Activated T-cell treated with anti-CD3 and anti-CD28 coated beads, Interleukin-2, amount 50 U/mL, for 72 hours (primary cell): ENCODE results near the gene GPATCH3. TPM values are rescaled to one million over a fixed set of nuclear protein-coding genes. Genes with fewer than 3 reads are reported as not detected.

ENCODE experiments used
- total RNA-seq, 2 donors: library from RNA; stranded (reverse); gene quantifications; one replicate each; pipeline ENCODE4 v1.2.3, GENCODE V29; 2022

Gene GPATCH3
- total RNA-seq, 2 donors from 2014 or later, result 10.9 to 11.9 TPM

Other genes starting within 250 kb of the GPATCH3 start
- 10 to 100 TPM; 95.1 to 97.3 TPM for gene ARID1A, start 204.5 kb downstream of the GPATCH3 start, total RNA-seq
- 10 to 100 TPM; 19.4 to 20.0 TPM for gene PIGV, start 112.5 kb downstream of the GPATCH3 start, total RNA-seq
- 10 to 100 TPM; 64.4 to 80.2 TPM for gene ZDHHC18, start 73.8 kb downstream of the GPATCH3 start, total RNA-seq
- 1 to 10 TPM in 1 of 2 donors, under 1 TPM in 1; 0.86 to 2.2 TPM for gene SFN, start 37.3 kb downstream of the GPATCH3 start, total RNA-seq
- gene GPN2, start 10.2 kb downstream of the GPATCH3 start, total RNA-seq, result 10 to 100 TPM; 54.8 to 55.5 TPM
- not detected for gene NR0B2, start 13.5 kb upstream of the GPATCH3 start, total RNA-seq
- gene NUDC, start 21.3 kb upstream of the GPATCH3 start, total RNA-seq, result 10 to 100 TPM; 61.6 to 78.5 TPM
- 1 to 10 TPM; 1.1 TPM for gene KDF1, start 60.0 kb upstream of the GPATCH3 start, total RNA-seq
- gene TRNP1, start 93.2 kb upstream of the GPATCH3 start, total RNA-seq, result under 1 TPM; 0.49 to 0.96 TPM
- gene TENT5B, start 112.4 kb upstream of the GPATCH3 start, total RNA-seq, result under 1 TPM in 1 of 2 donors, not detected in 1; 0.19 TPM